ENCODE data around the gene MAP1LC3B2. TPM values are rescaled to one million over a fixed set of nuclear protein-coding genes. Genes with fewer than 3 reads are reported as not detected.

Gene MAP1LC3B2
- total and polyA plus RNA-seq, 2 of the 13 experiments (the other 11 are each of a cell fraction or from before 2014, with no cell fraction given) = 0.60 to 2.2 TPM

DNA sequence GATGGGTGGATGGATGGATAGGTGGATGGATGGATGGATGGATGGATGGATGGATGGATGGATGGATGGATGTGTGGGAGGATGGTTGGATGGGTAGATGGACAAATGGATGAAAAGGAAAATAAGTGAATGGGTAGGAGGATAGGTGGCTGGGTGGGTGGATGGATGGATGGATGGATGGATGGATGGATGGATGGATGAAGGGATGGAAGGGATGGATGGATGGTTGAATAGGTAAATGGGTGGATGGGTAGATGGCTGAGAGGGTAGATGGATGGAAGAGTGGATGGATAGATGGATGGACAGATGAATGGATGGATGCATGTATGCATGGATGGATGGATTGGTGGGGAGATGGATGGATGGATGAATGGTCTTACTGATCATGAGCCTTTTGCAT lies 36.5 kb downstream of the MAP1LC3B2 start:
- no TSS peak for BruUV-seq (replicated peaks)
- FAIRE-seq = no peak
- CTCF ChIA-PET (ENCODE audit: low intra/inter-chr PET ratio, low total read pairs) = no interaction called here

More for the DNA sequence above, 36.5 kb downstream of the MAP1LC3B2 start:
- POLR2A ChIA-PET = no interaction called here
- Histone ChIP-seq H3K9ac (ENCODE audit: insufficient read depth, low read depth, low read length) (no peak overlapping the region), H3K79me2 (ENCODE audit: insufficient read depth, low read length) (no peaks in the 10 kb centered on the region), H3K9me3 (ENCODE audit: low read length) (no peaks in the 10 kb centered on the region), H3K4me2 (ENCODE audit: low read depth, low read length) (no peak overlapping the region), H3K4me3 (replicated peaks in 1 of 3; ENCODE audit: insufficient read depth in 1 of 3, low read depth in 2 of 3, low read length in 3 of 3) (no peak overlapping the region), H4K20me1 (ENCODE audit: insufficient read depth, low read length) (no peaks in the 10 kb centered on the region), H2AFZ (ENCODE audit: low read length) (no peak overlapping the region), H3K36me3 (replicated peaks in 1 of 2; ENCODE audit: control insufficient read depth in 1 of 2, insufficient read depth in 2 of 2, low read length in 2 of 2) (no peaks in the 10 kb centered on the region), H3K4me1 (ENCODE audit: insufficient read depth, low read length) (peaks cover 30% of the 10 kb centered on the region), H3K27ac (ENCODE audit: extremely low read length, insufficient read depth, low read length) (no peak overlapping the region), H3K27me3 (ENCODE audit: control insufficient read depth in 1 of 2, insufficient read depth in 2 of 2, low read length in 2 of 2) (no peaks in the 10 kb centered on the region; a peak in 1 of 5 replicates)
- TF ChIP-seq ZNF18 (CRISPR knock-in tag; IDR thresholded peaks at IDR 0.05; ENCODE audit: insufficient replicate concordance) = no peak
- no peak for TF ChIP-seq HNRNPH1 (optimal IDR thresholded peaks at IDR 0.05; ENCODE audit: low read depth, low read length)
- TF ChIP-seq FOXM1 (CRISPR knock-in tag; IDR thresholded peaks at IDR 0.05) = no peak
- TF ChIP-seq ZNF282 (IDR thresholded peaks at IDR 0.05; ENCODE audit: partially characterized antibody) = no peak
- TF ChIP-seq MXD1 (CRISPR knock-in tag; IDR thresholded peaks at IDR 0.05) = no peak
- no peak for TF ChIP-seq SMAD9 (CRISPR knock-in tag; IDR thresholded peaks at IDR 0.05)
- no peak for TF ChIP-seq ZBTB2 (CRISPR knock-in tag; IDR thresholded peaks at IDR 0.05; ENCODE audit: low read depth)
- no peak for TF ChIP-seq NPAS2 (CRISPR knock-in tag; IDR thresholded peaks at IDR 0.05; ENCODE audit: borderline replicate concordance)
- no peak for TF ChIP-seq SAFB2 (CRISPR knock-in tag; IDR thresholded peaks at IDR 0.05; ENCODE audit: borderline replicate concordance, low read depth)
- no peak for TF ChIP-seq ISL2 (CRISPR knock-in tag; IDR thresholded peaks at IDR 0.05)
- no peak for TF ChIP-seq GLI4 (CRISPR knock-in tag; IDR thresholded peaks at IDR 0.05; ENCODE audit: borderline replicate concordance)
- TF ChIP-seq WIZ (CRISPR knock-in tag; IDR thresholded peaks at IDR 0.05) = no peak
- no peak for TF ChIP-seq ZNF549 (CRISPR knock-in tag; IDR thresholded peaks at IDR 0.05)
- TF ChIP-seq POLR2A (IDR thresholded peaks at IDR 0.05; ENCODE audit: insufficient read depth in 1 of 2, low read depth in 2 of 2, low read length in 2 of 2) = no peak
- no peak for TF ChIP-seq SOX13 (IDR thresholded peaks at IDR 0.05)
- TF ChIP-seq SOX13 (CRISPR knock-in tag; conservative IDR thresholded peaks at IDR 0.05 in 1 of 2, IDR thresholded peaks at IDR 0.05 in 1 of 2) = no peak
- no peak for TF ChIP-seq AKAP8 (CRISPR knock-in tag; IDR thresholded peaks at IDR 0.05)
- no peak for TF ChIP-seq GTF3A (CRISPR knock-in tag; conservative IDR thresholded peaks at IDR 0.05)
- TF ChIP-seq ZNF589 (CRISPR knock-in tag; conservative IDR thresholded peaks at IDR 0.05) = no peak
- TF ChIP-seq, protein P1, sequence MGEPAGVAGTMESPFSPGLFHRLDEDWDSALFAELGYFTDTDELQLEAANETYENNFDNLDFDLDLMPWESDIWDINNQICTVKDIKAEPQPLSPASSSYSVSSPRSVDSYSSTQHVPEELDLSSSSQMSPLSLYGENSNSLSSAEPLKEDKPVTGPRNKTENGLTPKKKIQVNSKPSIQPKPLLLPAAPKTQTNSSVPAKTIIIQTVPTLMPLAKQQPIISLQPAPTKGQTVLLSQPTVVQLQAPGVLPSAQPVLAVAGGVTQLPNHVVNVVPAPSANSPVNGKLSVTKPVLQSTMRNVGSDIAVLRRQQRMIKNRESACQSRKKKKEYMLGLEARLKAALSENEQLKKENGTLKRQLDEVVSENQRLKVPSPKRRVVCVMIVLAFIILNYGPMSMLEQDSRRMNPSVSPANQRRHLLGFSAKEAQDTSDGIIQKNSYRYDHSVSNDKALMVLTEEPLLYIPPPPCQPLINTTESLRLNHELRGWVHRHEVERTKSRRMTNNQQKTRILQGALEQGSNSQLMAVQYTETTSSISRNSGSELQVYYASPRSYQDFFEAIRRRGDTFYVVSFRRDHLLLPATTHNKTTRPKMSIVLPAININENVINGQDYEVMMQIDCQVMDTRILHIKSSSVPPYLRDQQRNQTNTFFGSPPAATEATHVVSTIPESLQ (CRISPR knock-in tag; conservative IDR thresholded peaks at IDR 0.05) = no peak
- ATAC-seq (no peak), DNase-seq (ENCODE audit: low spot score) (no peak)
- in situ Hi-C loops (cut with HindIII; ENCODE audit: extremely low pct_ligation_motif_present, low pct_unique_long_range_greater_than_20kb) (loop anchor here (5.0 to 10.0 kb wide), 2 partner anchors 318 to 601 kb away; partner anchors contain the start of gene MED13L), intact Hi-C loops (cut with micrococcal nuclease; ENCODE audit: unreplicated experiment) (no loop called here)
